ENCODE results near the gene VTI1A.
A peak's percentile ranks its signal among the peaks of the same experiment; 100 is the strongest.

VTI1A gene

DNA sequence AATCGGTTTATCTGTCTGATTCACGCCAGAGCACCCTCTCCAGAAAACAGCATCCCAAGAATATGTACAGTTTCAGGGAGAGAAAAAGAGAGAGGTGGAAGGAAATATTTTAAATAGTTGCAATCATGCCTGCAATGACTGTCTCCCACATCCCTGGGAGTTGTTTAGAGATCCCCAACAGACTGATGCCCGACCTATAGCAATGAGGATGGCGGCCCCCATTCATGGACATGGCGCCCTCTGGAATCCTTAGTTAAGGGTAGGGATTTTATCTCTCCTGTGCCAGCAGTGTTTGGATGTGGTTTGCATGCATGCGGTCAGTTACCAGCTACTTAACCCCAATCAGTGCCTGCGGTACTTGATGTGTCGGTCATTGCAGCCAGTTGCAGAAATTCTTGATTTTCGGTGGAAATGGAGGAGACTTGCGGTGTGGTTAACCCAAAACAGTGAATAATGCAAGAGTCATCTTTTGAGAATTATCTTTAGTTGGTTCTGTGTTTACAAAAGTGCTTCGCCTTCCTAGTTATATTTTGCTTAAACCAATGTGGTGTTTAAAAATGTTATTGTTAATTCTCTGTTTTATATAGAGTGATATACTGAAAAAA is 317.0 kb downstream of the VTI1A start:
- DNase-seq = peak; percentile 51

DNA sequence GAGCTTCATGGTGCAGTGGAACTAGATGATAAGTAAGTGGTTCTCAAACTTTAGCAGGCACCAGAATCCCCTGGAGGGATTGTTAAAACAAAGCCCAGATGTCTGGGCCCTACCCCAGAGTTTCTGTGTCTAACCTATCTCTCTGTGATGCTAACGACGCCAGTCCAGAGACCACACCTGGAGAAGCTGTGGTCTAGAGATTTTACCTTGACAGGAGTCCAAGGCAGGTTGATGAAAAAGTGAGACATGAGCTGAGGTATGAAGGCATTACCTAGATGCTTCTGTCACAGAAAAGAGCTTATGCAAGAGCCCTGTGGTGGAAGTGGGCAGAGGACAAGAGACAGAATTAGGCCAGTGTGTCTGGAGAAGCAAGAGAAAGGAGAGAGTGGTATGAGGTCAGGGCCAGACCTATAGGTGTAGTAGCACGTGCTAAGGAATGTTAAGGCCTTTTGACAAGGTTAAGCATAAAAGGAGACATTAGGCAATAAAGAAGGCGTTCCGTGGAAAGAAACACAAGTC is 318.8 kb downstream of the VTI1A start:
- DNase-seq = no peak

DNA sequence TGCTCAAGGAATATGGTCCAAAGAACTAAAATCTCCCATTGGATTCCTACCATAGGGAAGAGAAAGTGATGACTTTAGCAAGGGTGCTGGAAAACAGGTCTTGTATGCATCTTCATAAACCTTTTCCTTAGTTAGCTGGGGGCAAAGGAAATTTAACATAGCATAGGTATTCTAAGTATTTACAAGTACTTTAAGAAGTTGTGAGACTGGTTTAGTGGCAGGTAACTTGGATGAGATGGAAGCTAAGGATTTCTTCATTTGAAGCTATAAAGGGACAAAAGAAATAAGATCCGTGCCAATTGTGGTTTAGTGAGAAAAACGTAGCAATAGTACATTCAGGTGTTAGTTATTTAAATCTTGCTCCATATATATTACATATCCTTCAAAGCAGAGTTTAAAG is 319.6 kb downstream of the VTI1A start:
- no peak for DNase-seq

DNA sequence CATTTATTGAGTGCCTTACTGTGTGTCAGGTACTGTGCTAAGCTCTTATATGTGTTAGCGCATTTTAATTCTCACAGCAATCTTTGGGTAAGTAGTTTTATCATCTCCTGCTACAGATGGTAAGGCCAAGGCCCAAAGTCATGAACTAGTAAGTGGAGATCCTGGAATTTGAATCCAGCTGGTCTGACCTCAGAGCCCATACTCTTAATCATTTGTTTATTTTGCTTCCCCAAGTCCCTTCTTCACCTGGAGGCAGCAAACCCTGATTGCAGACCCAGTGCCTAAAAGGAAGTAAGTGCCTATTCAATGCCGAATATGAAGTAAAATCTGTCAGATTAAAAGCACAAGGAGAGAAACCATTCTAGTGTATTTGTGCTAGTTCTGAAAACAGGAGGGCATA is 320.1 kb downstream of the VTI1A start:
- DNase-seq = no peak

- no peak for DNase-seq
Measured at GRCh38 chr10:112768121-112768520, 321.1 kb downstream of the VTI1A start.

GRCh38 chr10:112769081-112769480 is 322.1 kb downstream of the VTI1A start:
- DNase-seq = no peak

GRCh38 chr10:112769611-112770370 is 322.8 kb downstream of the VTI1A start:
- DNase-seq = no peak

DNA sequence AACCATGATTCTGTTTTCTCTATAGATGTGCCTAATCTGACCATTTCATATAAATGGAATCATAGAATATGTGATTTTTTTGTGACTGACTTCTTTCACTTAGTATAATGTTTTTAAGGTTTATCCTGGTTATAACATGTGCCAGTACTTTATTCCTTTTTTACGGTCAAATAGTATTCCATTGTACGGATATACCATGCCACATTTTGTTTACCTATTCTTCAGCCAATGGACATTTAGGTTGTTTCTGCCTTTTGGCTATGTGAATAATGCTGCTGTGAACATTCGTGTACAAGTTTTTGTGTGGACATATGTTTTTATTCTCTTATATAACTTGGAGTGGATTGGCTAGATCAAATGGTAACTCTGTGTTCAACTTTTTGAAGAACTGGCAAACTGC is 324.7 kb downstream of the VTI1A start:
- DNase-seq = no peak

DNA sequence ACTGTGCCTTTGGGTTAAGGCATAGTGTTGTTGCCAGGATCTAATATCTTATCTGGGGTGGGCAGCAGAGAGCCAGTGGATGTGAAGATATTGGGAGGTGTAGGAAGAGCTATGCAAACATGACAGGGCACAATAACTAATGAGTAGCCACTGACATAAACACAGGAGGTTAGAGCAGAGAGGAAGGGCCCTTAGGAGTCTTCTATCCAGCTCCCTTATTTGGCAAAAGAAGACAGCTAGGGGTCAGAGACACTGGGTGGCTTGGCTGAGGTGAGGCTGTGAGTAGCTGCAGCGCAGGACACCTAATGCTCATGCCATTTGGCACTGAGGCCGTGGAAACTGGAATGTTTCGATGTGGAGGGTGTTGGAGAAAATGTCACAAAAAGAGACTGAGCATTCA is 326.8 kb downstream of the VTI1A start:
- DNase-seq = no peak

- no peak for DNase-seq
Measured at GRCh38 chr10:112774210-112774609, 327.2 kb downstream of the VTI1A start.

DNA sequence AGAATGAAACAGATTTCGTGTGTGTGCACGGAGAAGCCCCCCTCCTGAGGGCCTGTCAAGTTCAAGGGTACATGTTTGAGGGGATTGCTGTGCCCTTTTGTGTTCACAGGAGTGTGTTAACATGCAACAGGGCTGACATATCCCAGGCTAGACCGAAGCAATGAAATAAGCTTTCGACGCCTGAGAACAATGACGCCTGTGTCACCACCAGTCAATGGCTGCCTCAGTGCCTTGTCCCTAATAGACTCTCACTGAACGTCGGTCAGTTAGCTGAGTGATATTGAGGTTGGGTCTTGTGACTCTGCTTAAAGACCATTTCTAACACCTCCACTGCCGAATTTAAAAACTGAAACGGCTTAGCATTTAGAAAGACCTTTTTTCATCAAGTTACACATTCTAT is 327.8 kb downstream of the VTI1A start:
- DNase-seq = no peak

DNA sequence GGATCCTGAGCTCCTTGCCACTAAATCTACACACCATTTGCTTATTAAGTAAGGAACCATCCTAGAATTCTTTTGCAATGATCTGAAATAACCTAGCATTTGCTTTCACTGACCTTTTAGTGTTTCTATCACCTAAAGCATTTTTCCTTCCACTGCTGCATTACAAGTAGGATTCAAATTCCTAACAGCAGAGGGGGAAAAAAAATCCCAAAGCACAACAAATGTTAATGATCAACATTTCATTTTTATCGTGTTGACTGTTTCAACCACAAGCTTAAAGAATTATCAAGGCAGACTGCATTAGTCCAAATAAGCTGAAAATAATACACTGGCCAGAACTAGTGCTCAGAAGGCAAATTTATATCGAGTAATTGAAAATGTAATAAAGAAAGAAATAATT is 328.4 kb downstream of the VTI1A start:
- DNase-seq = peak; percentile 41

DNA sequence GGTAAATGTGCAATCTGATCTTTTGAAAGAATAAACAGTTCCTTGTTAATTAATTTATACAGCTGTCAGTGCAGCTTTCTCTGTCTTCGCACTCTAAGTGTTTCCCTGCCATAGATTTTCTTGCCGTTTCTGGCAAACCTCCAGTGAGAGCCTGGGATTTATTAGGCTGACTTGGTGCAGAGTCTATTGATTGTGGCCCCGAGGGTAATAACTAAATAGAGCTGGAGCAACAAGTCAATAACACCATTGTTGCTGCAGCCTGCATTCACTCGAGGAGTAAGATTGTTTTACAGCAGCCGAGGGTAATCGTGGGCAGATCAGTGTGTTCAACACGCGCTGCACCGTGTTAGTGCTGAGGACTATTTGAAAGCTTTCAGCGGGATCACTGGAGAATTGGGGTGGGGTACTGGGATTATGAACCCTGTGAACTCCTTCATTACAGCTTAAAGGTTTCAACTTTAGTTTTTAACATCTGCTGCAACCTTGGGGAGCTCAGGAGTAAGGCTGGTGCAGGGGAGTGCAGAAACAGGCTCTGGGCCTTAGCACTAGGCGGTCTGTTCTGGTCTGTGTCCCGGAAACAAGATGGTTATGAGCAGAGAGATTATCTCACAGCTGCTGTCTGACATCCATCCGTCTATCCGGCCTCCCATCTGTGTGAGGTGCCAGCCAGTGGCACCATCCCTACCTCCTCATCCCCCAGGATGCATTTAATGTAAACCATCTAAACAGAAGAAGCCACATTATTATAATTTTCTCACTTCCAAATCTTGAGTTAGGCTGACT is 329.1 kb downstream of the VTI1A start:
- DNase-seq = peak; percentile 38

GRCh38 chr10:112778579-112778978 is 331.6 kb downstream of the VTI1A start:
- DNase-seq = no peak

DNA sequence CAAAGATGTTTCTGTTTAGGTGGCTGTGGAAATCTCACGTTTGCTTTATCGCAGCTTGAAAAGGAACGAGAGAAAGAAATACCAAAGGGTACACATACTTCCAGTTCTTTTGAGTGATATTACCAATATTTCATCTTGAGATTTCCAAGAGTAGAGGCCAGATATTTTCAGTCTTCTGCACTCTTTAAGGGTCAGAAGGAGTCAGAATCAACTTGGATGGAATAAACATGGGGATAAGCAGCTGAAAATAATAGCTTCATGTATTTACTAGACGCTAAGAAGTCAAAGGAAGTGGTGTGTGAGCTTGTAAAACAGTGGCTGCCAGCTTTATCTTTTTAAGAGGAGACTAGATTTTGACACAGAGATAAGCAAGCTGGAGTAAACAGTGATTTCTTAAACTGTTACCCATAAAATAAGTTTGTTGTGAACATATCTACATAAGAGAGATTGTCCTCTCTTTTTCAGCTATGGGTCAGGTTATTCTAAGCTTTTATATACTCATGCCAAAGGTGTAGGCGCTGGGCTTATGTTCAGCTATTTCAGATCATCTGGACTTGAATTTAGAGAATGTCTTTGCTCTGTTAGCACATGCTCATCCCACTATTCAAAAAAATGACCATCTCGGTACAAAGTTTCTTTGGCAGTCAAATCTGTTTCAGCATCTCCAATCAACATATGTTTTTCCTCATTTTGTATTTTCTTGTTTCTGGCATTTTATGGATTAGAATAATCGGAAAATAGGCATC is 332.2 kb downstream of the VTI1A start:
- DNase-seq = no peak

- no peak for DNase-seq
Measured at GRCh38 chr10:112782200-112782907, 335.3 kb downstream of the VTI1A start.

GRCh38 chr10:112783351-112784021 is 336.5 kb downstream of the VTI1A start:
- DNase-seq = no peak

GRCh38 chr10:112784022-112784461 is 337.0 kb downstream of the VTI1A start:
- DNase-seq = no peak

GRCh38 chr10:112785089-112785488 is 338.1 kb downstream of the VTI1A start:
- no peak for DNase-seq

GRCh38 chr10:112789248-112789647 is 342.2 kb downstream of the VTI1A start:
- no peak for DNase-seq

GRCh38 chr10:112790030-112790429 is 343.0 kb downstream of the VTI1A start:
- DNase-seq = no peak
